Putamen (tissue), 1 donor: ENCODE measurements around the gene MINDY3.
"Not testable (repeated sequence)": the region's sequence is repeated elsewhere in the genome, so short reads cannot be mapped to it uniquely, and the experiment has no call there.

Source experiments
- DNase-seq: peaks from one replicate; pipeline ENCODE4 v3.0.0-alpha.2; 2016; ENCODE audit warnings: low spot score

MINDY3 gene

DNA sequence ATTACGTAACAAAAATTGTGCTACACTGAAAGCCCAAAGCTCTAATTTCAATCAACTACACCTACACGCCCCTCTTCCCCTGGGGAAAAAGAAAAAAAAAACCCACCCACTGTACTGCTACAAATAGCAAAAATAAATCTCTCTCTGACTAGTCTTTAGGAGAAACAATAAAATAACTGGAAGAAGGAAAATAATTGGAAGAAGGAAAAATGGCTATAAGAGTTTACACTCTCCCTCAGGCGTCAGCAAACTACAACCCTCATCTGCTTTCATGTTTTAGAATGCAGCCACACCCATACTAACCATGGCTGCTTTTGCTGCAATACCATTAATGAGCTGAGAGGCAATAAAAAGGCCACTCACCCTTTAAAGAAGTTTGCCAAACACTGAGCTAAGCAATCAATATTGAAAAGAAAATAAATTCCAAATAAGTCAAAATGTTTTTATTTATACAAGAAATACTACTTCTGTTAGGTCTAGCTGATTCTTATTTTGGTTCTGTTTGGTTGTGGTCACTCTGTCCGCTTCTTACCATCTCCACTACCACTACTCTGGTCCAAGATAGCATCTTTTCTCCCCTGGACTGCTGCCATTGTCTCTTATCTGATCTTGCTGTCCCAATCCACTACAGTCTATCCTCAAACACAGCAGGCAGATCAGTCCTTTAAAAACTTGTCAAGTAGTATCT is 3.8 kb downstream of the MINDY3 start:
- no peak for DNase-seq

GRCh38 chr10:15853800-15854199 is 6.5 kb downstream of the MINDY3 start:
- DNase-seq: no peak

DNA sequence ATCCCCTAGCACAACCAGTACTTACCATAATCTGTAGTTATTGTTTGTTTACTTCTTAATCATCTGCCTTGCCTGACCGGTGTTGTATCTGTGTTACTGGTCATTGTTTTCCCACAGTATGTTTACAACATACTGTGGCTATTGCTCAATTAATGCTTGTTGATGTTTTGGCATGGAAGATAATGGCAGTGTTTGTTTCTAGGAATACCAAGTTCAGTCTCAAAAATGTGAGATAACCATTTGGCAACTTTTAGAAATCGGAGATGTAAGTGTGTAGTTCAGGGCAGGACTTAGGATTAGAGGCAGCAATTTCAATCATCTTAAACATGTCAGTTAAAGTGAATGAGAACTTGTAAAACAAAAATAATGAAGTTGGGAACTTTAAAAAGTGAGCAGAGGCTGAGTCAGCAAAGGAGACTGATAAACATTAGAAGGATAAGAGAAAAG is 8.2 kb downstream of the MINDY3 start:
- DNase-seq: no peak

GRCh38 chr10:15850337-15850978 is 9.8 kb downstream of the MINDY3 start:
- DNase-seq: not testable (repeated sequence)

- no peak for DNase-seq
These were observed 11.0 kb downstream of the MINDY3 start for GRCh38 chr10:15849316-15849715.

DNA sequence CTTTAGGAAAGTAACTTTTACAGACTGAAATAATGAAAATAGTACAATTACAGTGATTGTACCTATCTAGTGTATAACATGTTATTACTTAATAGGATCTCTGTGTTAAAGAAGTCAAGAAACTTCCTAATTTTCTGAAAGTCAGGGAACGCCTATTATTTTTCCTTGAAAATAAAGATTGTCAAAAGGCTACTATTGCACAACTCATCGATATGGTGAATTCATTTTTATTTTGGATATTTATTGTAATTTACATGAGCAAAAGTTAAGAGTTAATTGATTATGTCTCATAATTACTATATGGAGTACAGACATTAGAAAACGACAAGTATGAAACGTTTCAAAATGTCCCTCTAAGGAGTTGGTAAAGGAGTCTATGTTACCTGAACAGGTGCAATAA is 12.8 kb downstream of the MINDY3 start:
- no peak for DNase-seq

DNA sequence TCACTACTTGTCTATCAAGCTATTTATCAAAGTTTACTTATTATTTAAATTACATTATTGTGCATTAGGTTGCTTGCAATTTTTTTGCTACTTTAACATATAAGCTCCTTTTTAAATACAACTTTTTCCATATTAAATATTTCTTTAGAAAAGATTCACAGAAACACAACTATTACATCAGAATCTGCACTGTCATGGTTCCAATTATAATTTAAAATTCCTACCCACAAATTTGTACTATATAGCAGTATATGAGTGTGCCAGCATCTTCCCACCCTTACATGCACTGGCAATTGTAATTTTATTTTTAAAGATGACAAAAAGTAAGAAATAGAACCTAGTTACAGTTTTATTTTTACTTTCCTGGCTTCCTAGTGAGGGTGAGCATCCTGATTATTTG is 15.8 kb downstream of the MINDY3 start:
- DNase-seq: no peak

DNA sequence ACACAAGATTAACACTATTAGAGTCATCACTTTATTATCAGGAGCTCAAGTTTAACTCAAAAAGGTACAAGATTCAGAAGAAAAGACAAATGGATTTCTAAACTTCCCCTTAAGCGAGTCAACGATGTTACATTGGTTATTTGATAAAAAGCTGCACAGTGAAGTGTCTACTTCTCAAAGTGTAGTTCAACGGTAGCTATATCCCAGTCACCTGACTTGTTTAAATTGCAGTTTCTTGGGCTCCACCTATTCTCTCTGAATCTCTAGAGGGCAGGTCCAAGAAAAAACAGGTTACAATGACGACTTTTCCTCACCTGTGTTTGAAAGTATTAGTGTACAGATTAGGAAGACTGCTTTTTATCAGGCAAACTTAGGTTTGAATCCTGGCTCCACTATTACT is 16.6 kb downstream of the MINDY3 start:
- no peak for DNase-seq

DNA sequence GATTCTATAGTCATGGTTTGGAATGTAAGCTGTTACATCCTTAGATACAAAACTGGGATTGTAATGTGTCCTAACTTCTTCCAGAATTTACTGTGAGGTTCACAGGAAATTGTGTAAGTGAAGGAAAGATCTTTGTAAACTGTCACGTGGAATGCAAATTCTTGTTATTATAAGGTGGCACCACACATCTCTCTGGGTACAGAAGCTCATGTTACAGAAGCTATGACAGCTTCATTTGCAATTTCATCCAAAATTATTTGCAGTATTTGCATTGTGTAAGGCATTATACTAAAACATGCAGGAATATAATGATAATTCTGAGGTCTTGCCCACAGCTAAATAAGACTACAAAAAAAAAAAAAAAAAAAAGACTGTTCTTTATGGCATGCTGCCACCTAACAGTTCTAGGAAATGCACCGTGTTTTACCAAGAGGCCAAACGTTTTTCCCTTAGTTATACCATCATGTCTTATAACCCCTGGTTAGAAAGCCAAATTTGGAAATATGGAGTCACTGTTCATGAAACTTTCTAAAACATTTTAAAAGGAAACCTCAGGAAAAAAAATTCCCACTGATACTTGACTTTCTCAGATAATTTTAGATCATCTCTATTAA is 17.6 kb downstream of the MINDY3 start:
- DNase-seq: no peak

DNA sequence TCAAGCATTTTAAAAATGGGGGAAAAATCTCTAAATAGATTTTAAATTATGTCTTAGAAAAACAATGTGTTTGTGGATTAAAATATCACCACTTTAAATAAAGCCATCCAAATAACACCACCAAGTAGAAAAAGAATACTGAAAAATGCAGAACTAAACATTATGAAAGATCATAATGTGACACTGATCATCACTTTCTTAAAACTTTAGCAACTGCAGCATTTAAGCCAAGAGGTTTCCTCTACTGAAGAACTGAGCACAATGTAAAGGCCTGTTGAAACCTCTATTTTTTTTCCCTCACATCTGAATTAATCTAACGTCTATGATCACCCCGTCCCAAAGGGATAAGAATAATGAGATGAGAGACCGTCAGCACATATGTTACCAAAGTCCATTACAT is 18.6 kb downstream of the MINDY3 start:
- DNase-seq: no peak

- DNase-seq: no peak
These were observed 23.5 kb downstream of the MINDY3 start for GRCh38 chr10:15836807-15837206.

DNA sequence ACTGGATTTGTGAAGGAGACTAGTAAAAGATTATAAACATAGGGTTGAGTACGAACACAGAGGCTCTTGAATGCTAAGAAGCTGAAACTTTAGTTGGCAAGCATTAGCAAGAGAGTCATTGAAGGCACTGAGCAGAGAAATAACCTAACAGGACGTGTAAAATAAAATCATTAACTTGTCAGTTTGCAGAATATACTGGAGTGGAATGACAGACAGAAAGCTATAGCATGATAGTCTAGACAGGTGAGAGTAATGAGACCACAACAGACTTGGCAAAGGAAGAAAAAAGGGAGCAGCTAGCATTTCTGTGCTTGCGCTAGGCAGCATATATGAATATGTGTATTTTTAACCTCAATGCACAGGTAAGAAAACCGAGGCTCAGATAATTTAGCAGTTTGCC is 30.8 kb downstream of the MINDY3 start:
- no peak for DNase-seq

DNA sequence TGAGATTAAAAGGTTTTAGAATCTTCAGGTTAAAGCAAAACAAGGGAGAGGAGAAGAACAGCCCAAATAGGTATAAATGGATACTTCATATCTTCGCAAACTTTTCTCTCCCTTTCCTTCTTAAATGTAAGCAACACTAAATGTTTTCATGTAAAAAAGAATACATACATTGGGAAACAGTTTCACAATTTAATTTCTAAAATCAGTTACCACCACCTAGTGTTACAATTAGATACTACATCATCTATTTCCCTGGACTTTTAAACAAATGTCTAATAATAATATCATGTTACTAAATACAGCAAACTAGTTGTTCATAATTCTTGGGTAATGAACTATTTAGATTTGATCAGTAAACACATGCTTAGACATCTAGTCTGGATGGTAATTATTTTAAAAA is 35.8 kb downstream of the MINDY3 start:
- DNase-seq: no peak

DNA sequence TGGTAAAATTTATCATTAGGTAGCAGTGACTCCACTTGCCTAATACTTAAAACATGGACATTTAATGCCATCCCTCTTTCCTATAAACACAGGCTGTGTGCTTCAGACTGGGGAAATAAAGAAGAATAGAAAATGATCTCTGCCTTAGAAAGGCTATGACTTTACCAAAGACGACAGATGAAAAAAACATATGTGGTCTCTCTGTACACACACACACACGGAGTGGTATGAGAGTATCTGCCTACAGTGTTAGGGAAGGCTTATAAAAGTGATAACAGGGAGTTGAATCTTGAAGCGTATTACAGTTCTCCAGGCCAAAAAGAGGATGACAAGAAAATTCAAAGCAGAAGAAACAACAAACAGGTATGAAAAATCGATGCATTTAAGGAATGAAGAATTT is 38.2 kb downstream of the MINDY3 start:
- DNase-seq: no peak

GRCh38 chr10:15821046-15821683 is 39.1 kb downstream of the MINDY3 start:
- no peak for DNase-seq

GRCh38 chr10:15817409-15818046 is 42.8 kb downstream of the MINDY3 start:
- no peak for DNase-seq

- no peak for DNase-seq
These were observed 44.9 kb downstream of the MINDY3 start for GRCh38 chr10:15815242-15815885.

GRCh38 chr10:15814565-15814964 is 45.7 kb downstream of the MINDY3 start:
- no peak for DNase-seq

GRCh38 chr10:15813415-15813814 is 46.9 kb downstream of the MINDY3 start:
- DNase-seq: no peak

- DNase-seq: no peak
These were observed 50.9 kb downstream of the MINDY3 start for GRCh38 chr10:15809450-15809849.

GRCh38 chr10:15808204-15808797 is 52.0 kb downstream of the MINDY3 start:
- no peak for DNase-seq
